BLaER1 (cell line): ENCODE data around the gene CNPY1.
"Not testable (repeated sequence)": the region's sequence is repeated elsewhere in the genome, so short reads cannot be mapped to it uniquely, and the experiment has no call there.

Experiments used
- H3K27ac ChIP-seq: shearing (Covaris generic); formaldehyde crosslinking; 2 replicates; pipeline ENCODE4 v1.8.1; 2022
- H3K27me3 ChIP-seq: shearing (Covaris generic); formaldehyde crosslinking; 2 replicates; pipeline ENCODE4 v1.8.1; 2022
- H3K36me3 ChIP-seq: shearing (Covaris generic); formaldehyde crosslinking; 2 replicates; pipeline ENCODE4 v1.8.1; 2022
- H3K4me1 ChIP-seq: shearing (Covaris generic); formaldehyde crosslinking; 2 replicates; pipeline ENCODE4 v1.8.1; 2022
- H3K4me2 ChIP-seq: shearing (Covaris generic); formaldehyde crosslinking; 2 replicates; pipeline ENCODE4 v1.8.1; 2022
- H3K4me3 ChIP-seq: shearing (Covaris generic); formaldehyde crosslinking; 2 replicates; pipeline ENCODE4 v1.8.1; 2022
- H3K9ac ChIP-seq: shearing (Covaris generic); formaldehyde crosslinking; 2 replicates; pipeline ENCODE4 v1.8.1; 2022
- H3K9me3 ChIP-seq: shearing (Covaris generic); formaldehyde crosslinking; 2 replicates; pipeline ENCODE4 v1.8.1; 2022
- H4K20me1 ChIP-seq: shearing (Covaris generic); formaldehyde crosslinking; 2 replicates; pipeline ENCODE4 v1.8.1; 2022
- Cebpa-rat ChIP-seq: shearing (Covaris generic); IDR thresholded peaks from 2 replicates; pipeline ENCODE4 v1.8.1; 2022

The CNPY1 gene

DNA sequence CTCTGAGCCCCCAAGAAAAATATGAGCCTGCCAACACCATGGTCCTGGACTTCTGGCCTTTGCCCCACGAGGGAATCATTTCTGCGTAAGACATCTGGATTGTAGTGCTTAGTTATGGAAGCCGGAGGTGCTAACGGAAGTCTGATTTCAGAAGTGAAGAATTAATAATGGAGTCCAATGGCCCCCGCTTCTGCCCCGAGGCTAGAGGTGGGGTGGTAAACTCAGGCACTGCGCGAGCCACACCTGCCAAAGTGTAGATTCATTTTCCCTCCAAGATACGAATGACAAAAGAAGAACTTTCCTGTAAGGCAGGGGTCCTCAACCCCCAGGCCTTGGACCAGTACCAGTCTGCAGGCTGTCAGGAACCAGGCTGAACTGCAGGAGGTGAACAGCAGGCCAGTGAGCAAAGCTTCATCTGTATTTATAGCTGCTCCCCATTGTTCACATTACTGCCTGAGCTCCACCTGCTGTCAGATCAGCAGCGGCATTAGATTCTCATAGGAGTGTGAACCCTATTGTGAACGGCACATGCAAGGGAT lies 22.3 kb downstream of the CNPY1 start:
- no peak overlapping the region for H3K9ac ChIP-seq
- no peak overlapping the region for H3K27ac ChIP-seq
- no peak for TF ChIP-seq Cebpa-rat
- peaks cover 14% of the 10 kb centered on the region; the same call in 1 of the 2 replicates for H4K20me1 ChIP-seq
- peaks cover 49% of the 10 kb centered on the region for H3K27me3 ChIP-seq
- no peaks in the 10 kb centered on the region for H3K4me1 ChIP-seq
- no peak overlapping the region for H3K4me3 ChIP-seq
- no peak overlapping the region for H3K4me2 ChIP-seq
- H3K36me3 ChIP-seq, result no peaks in the 10 kb centered on the region
- no peaks in the 10 kb centered on the region for H3K9me3 ChIP-seq

DNA sequence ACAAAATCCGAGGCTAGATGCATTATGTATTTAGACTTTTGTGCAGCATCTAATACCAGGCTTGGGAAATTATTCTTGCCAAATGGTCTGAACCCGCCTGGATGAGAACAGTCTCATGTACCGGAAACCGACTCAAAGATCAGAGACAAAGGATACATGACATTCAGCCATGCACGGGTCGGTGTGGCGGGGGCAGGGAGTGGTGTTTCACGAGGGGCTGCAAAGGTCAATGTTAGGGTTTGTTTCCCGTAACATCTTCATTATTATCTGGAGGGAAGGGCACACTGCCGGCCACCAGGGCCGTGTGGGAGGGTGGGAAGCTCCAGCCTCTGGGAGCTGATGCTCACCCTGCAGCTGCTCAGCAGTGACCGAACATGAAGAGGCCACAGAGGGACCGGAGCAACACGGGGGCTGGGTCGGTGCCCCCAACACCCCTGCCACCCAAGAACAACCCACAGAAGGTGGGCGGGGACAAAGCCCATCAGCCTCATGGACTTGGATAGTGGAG lies 23.1 kb downstream of the CNPY1 start:
- Histone ChIP-seq H3K27me3 (peaks cover 55% of the 10 kb centered on the region), H3K36me3 (no peaks in the 10 kb centered on the region), H3K4me1 (no peaks in the 10 kb centered on the region), H3K4me2 (no peak overlapping the region), H3K27ac (no peak overlapping the region), H3K9me3 (no peaks in the 10 kb centered on the region), H3K9ac (no peak overlapping the region), H3K4me3 (no peak overlapping the region), H4K20me1 (peaks cover 22% of the 10 kb centered on the region; the same call in 1 of the 2 replicates)
- no peak for TF ChIP-seq Cebpa-rat

DNA sequence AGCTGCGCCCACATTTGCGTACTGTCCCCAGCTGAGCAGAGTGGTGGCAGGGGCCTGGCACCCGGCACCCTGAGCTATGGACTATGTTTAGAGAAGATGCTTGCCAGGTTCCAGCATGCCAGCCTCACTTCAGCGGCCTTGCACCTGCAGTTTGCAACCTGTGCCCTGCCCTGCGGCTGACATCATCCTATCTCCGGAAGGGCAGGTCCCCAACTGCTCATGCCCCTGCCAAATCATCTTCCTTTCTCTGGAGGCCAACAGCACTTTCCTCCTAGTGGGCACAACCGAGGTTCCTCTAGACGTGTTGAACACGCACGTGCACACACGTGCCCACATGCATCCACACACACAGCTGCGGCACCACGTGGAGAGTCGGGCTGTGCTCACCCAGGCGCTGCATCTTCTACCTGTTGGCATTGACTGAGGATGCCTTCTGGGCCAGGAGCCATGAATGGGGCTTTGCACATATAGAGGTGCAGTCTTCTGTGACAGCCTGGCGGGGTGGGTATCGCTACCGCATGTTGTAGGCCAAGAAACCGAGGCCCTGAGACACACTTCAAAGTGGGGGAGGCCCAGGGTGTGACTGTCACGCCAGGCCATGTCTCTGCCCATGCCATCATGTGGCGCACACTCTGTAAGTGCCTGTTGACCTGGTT lies 24.5 kb downstream of the CNPY1 start:
- H3K4me2 ChIP-seq, result no peak overlapping the region
- H3K9ac ChIP-seq, result no peak overlapping the region
- TF ChIP-seq Cebpa-rat, result no peak
- H3K36me3 ChIP-seq, result no peaks in the 10 kb centered on the region
- no peaks in the 10 kb centered on the region for H3K4me1 ChIP-seq
- H3K9me3 ChIP-seq, result no peaks in the 10 kb centered on the region
- no peak overlapping the region for H3K27ac ChIP-seq
- H3K4me3 ChIP-seq, result no peak overlapping the region
- H4K20me1 ChIP-seq, result peaks cover 36% of the 10 kb centered on the region
- peaks cover 61% of the 10 kb centered on the region for H3K27me3 ChIP-seq

DNA sequence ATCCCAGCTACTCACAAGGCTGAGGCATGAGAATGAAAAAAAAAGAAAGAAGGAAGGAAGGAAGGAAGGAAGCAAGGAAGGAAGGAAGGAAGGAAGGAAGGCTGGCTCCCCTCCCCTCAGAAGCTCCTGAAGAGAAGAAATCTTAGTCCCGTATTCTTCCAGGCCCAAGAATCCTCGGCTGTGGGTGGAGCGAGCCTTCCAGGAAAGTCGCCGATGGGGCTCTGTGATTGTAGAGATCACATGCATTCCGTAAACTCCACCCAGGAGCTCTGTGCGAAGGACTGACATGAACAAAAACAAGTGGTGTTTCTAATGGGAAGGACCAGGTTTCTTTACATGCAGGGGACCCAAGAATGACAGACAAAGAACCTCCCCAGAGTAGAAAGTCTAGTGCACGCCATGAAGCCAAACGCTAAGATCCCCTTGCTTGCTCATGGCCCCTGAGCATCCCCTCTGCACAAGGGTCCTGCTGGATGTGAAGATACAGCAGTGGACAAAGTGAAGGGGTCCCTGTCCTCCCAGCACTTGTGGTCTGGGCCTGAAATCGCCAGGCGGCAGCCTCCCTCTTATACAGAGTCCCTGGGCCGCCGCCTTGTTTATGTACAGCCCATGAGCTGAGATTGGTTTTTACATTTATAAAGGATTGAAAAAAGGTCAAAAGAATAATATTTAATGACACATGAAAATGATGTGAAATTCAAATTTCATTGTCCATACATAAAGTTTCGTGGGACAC lies 25.2 kb downstream of the CNPY1 start:
- Histone ChIP-seq H4K20me1 (peaks cover 43% of the 10 kb centered on the region), H3K27ac (no peak overlapping the region), H3K4me1 (no peaks in the 10 kb centered on the region), H3K9me3 (no peaks in the 10 kb centered on the region), H3K27me3 (peaks cover 65% of the 10 kb centered on the region), H3K4me2 (no peak overlapping the region), H3K36me3 (no peaks in the 10 kb centered on the region), H3K9ac (no peak overlapping the region), H3K4me3 (no peak overlapping the region)
- TF ChIP-seq Cebpa-rat, result no peak

DNA sequence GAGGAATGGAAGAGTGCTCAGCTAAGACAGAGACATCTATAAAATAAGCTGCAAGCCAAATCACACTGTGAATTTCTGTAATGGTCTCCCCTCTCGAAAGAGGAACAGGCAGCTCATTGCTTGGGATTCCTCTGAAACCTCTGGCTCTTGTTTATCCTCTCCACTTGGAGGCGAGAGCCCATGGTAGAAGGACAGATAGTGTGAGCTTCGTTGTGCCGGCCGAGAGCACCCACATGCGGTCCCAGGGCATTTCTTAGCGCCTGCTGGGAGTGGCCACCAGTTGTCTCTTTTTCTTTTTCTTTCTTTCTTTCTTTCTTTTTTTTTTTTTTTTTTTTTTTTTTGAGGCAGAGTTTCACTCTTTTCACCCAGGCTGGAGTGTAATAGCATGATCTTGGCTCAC lies 26.2 kb downstream of the CNPY1 start:
- peaks cover 74% of the 10 kb centered on the region for H3K27me3 ChIP-seq
- H4K20me1 ChIP-seq, result peaks cover 51% of the 10 kb centered on the region
- TF ChIP-seq Cebpa-rat, result no peak
- no peaks in the 10 kb centered on the region for H3K36me3 ChIP-seq
- H3K9me3 ChIP-seq, result no peaks in the 10 kb centered on the region
- no peaks in the 10 kb centered on the region for H3K4me1 ChIP-seq
- no peak overlapping the region for H3K27ac ChIP-seq
- H3K9ac ChIP-seq, result no peak overlapping the region
- H3K4me2 ChIP-seq, result no peak overlapping the region
- no peak overlapping the region for H3K4me3 ChIP-seq

DNA sequence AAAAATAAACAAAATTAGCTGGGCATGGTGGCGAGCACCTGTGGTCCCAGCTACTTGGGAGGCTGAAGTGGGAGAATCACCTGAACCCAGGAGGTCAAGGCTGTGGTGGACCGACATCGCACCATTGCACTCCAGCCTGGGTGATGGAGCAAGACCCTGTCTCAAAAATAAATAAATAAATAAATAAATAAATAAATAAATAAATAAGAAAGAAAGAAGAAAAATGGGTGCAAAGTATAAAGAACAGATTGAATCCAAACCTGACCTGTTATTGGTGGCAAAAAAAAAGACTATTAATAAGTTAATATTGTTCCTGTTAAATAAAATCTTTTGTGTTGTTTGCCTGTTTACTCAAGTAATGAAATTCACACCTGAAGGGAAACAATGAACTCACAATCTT lies 27.0 kb downstream of the CNPY1 start:
- Histone ChIP-seq H4K20me1 (peaks cover 53% of the 10 kb centered on the region), H3K27me3 (peaks cover 81% of the 10 kb centered on the region)
- H3K9me3 ChIP-seq, H3K9ac ChIP-seq, H3K4me1 ChIP-seq, H3K4me3 ChIP-seq, H3K4me2 ChIP-seq, H3K36me3 ChIP-seq, H3K27ac ChIP-seq: not testable (repeated sequence)

DNA sequence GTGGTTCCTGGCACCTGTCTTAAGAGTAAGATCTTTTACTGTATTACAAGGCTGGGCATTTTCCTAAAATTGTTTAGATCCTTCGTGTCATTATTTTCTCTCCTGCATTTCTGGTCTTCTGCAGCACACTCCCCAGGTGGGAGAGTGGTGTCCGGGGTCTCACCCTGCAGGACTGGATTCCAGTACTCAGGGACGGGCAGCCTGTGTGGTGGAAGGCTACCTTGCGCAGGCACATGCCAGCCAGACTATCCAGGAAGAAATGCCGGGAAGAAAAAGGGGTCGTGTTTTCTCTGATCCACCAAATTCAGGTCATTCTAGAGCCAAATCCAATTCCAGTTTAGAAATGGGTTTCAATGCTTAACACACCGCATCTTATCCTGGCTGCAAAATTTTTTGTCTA lies 27.7 kb downstream of the CNPY1 start:
- TF ChIP-seq Cebpa-rat, result no peak
- H3K4me2 ChIP-seq, result no peak overlapping the region
- H3K4me3 ChIP-seq, result no peak overlapping the region
- peaks cover 53% of the 10 kb centered on the region for H4K20me1 ChIP-seq
- H3K27me3 ChIP-seq, result peaks cover 85% of the 10 kb centered on the region
- H3K4me1 ChIP-seq, result no peaks in the 10 kb centered on the region
- no peaks in the 10 kb centered on the region for H3K9me3 ChIP-seq
- no peak overlapping the region for H3K27ac ChIP-seq
- no peaks in the 10 kb centered on the region for H3K36me3 ChIP-seq
- H3K9ac ChIP-seq, result no peak overlapping the region

DNA sequence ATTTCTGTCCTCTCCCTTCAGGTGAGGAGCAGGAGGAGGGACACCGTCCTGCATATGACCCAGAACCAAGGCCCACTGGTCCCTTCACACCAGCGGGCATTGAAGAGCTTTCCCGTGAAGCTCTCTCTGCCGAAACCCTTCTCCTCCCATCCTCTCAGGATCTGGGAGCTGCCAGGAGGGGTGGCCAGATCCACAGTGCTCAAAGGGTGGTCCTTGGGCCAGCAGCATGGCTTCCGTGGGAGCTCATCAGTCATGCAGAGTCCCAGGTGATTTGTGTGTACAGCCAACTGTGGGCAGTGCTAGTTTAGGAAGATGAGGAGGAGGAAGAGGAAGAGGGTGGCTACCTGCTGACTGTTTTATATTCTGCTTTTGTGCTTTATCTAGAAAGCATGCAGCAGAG lies 28.4 kb downstream of the CNPY1 start:
- Histone ChIP-seq H3K27me3 (peaks cover 91% of the 10 kb centered on the region), H3K4me1 (no peaks in the 10 kb centered on the region), H3K27ac (no peak overlapping the region)

DNA sequence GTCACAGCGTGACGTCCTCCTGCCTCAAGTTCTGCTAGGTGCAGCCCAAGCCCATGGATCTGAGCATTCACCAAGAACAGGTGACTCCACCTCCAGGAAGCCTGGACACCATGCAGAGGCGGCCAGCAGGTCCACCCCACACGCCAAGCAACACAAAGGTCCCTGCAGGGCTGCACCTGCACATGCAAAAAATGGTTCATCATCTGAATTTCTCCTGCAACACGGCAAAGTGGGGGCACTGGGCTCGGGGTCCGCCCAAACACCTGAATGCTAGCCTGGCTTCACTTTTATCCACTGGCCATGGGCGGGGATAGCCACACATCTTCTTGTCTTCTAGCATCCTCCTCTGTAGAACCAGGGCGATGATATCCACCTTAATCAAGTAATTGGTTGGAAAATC lies 28.9 kb downstream of the CNPY1 start:
- Histone ChIP-seq H3K27ac (no peak overlapping the region), H3K4me3 (no peak overlapping the region), H3K27me3 (peaks cover 96% of the 10 kb centered on the region), H3K36me3 (no peaks in the 10 kb centered on the region), H4K20me1 (peaks cover 58% of the 10 kb centered on the region), H3K9ac (no peak overlapping the region), H3K9me3 (no peaks in the 10 kb centered on the region), H3K4me2 (no peak overlapping the region), H3K4me1 (no peaks in the 10 kb centered on the region)
- TF ChIP-seq Cebpa-rat, result no peak

More for the DNA sequence above, 28.4 kb downstream of the CNPY1 start:
- Histone ChIP-seq H3K4me2 (no peak overlapping the region), H3K4me3 (no peak overlapping the region), H4K20me1 (peaks cover 58% of the 10 kb centered on the region), H3K36me3 (no peaks in the 10 kb centered on the region), H3K9ac (no peak overlapping the region), H3K9me3 (no peaks in the 10 kb centered on the region)
- TF ChIP-seq Cebpa-rat, result no peak

DNA sequence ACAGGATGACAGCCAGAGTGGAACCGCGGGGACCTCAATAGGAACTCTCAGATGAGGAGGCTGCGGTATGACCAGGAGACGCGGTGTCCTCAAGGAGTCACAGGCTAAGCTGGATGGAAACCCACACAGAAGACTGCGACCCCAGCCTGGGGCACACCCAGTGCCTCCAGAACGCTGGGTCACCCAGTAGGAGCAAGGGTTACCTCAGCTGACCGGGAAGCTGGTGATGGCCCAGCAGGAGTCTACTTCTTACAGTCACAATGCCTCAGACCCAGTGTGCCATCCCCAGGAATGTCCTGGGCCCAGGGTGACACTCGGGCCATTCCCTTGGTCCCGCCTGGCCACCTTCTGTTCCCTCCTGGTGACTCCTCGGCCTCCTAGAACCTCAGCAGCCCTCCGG lies 29.9 kb downstream of the CNPY1 start:
- Histone ChIP-seq H3K27me3 (peaks cover 97% of the 10 kb centered on the region), H3K4me3 (no peak overlapping the region), H3K36me3 (no peaks in the 10 kb centered on the region), H3K9me3 (no peaks in the 10 kb centered on the region), H3K27ac (no peak overlapping the region), H3K4me2 (no peak overlapping the region), H3K9ac (no peak overlapping the region), H3K4me1 (no peaks in the 10 kb centered on the region), H4K20me1 (peaks cover 58% of the 10 kb centered on the region)
- no peak for TF ChIP-seq Cebpa-rat
